ENCODE results near the gene DNM3.

- TF ChIP-seq, protein P1, sequence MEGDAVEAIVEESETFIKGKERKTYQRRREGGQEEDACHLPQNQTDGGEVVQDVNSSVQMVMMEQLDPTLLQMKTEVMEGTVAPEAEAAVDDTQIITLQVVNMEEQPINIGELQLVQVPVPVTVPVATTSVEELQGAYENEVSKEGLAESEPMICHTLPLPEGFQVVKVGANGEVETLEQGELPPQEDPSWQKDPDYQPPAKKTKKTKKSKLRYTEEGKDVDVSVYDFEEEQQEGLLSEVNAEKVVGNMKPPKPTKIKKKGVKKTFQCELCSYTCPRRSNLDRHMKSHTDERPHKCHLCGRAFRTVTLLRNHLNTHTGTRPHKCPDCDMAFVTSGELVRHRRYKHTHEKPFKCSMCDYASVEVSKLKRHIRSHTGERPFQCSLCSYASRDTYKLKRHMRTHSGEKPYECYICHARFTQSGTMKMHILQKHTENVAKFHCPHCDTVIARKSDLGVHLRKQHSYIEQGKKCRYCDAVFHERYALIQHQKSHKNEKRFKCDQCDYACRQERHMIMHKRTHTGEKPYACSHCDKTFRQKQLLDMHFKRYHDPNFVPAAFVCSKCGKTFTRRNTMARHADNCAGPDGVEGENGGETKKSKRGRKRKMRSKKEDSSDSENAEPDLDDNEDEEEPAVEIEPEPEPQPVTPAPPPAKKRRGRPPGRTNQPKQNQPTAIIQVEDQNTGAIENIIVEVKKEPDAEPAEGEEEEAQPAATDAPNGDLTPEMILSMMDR (IDR thresholded peaks at IDR 0.05; ENCODE audit: insufficient read depth, low read depth, low read length): no peak
- no peak for TF ChIP-seq EZH2 (IDR thresholded peaks at IDR 0.05; ENCODE audit: insufficient read depth, low read length)
Measured at GRCh38 chr1:172112576-172112975, 271.3 kb downstream of the DNM3 start.
